Femur (tissue), 1 donor: ENCODE data around the gene BANF2.

ENCODE experiments used
- DNase-seq: peaks from one replicate; pipeline ENCODE4 v3.0.0-alpha.2; 2017

Gene BANF2

DNA sequence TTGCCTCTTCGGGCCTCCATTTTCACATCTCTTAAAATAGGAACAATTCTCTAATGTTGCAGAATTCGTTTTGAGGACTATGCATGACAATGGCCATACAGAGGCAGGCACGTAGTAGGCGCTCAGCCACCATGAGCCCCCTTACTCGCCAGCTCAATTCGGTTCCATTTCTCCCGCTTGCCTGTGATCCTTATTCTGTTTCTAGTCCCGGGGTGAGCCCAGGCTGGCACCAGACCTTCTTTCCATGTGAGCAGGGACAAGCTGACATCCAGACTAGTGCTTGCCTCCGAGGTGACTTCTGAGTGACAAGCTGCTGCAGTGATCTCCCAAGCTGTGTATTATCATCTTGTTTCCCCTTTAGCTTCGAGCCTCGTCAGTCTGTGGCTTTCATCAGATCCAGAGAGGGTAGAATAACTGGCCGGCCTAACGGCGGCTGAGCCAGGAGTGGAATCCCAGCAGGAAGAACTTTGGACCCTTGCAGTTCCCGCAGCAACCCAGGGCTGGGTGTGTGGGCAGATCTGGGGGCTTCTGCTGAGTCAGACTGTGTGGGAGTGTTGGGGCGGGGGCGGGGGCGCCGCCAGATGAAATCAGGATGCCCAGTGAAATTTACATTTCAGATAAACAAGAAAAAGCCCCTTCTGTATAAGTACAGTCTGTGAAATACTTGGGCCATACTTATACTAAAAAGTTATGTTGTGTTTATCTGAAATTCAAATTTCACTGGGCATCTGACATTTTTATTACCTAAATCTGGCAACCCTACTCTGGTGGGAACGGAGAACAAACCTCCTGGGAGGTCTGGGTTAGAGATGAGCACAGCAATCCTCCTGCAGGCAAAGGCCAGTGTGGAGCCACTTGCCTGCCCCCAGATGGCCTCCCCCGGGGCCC, 10.9 kb downstream of the BANF2 start:
- no peak for DNase-seq

DNA sequence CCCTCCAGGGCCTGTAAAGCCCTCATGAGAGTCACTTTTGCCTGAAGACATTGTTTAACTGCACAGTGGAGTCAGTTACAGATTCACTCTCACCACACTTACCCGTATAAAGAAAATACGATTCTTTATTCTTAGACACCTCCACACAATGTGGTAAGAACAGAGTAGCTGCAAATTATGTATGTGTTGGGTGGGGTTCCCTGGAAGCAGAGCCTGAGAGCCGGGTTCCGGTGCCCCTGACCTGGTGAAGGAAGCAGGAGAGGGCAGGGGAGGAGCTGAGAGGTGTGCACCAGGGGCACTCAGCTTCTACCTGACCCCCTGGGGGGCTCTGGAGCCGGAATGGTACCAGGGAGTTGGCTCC, 11.5 kb downstream of the BANF2 start:
- no peak for DNase-seq

DNA sequence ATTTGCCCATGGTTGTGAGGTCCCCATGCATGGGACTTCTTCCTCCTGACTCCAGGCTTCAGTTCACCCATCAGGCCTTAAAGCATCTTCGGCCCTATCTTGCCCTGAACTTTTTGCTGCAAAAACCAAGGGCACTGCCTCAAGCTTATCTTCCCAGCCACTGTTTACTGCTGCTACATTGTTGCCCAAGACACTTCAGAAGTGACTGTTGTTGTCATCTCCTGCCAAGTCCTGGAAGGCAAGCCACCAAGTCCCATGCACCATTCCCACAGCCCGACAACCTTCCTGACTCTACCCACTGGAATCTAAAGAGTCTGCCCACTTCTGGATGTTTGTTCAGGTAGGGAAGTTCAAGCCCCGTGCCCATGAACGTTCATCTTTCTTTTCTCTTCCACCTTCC, 12.4 kb downstream of the BANF2 start:
- no peak for DNase-seq

DNA sequence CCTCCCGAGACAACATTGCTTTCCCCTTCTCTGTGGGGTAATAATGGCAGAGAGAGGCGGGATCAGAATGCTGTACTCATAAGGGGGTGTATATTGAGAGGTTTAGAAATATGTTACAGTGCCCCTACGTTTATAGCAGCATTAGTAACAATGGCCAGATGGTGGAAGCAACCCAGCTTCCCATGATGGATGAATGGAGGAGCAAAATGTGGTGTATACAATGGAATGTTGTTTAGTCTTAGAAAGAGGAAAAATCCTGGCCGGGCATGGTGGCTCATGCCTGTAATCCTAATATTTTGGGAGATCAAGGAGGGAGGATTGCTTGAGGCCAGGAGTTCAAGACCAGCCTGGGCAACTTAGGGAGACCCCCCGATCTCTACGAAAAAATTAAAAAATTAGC, 12.9 kb downstream of the BANF2 start:
- no peak for DNase-seq

DNA sequence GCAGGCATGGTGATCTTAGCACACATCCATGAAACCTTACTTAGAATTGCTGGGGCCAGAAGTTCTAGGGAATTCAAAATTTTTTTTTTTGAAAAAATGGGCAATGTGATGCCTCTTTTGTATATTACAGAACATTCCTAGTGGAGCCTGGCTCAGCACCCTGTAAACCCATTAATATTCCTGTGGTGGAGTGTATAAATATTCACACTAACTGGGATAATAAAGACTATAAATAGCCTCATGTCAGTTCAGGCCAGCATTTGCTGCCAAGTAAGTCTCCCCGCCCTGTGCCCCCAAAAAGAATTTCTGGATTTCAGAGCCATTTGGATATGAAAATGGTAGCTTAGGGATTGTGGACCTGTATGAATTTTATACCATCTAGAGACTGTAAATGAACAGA, 14.8 kb downstream of the BANF2 start:
- DNase-seq = no peak

DNA sequence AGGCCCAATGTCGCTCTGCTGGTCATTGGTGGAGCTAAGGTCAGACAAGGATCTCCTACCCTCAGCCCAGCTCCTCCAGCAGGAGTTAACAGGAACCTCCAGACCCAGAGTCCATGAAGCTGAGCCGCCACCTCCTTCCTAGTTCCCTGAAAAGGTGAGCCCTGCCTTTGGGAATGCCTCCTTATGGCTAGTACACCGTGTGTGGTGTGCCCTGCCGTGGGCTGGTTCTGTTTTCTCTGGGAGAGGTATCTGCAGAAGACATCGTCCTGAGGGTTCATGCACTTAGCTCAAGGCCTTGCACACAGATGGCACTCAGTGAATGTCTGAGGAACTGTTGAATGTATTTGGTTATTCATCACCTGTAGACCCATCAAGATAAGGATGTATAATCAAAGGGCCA, 15.3 kb downstream of the BANF2 start:
- DNase-seq = no peak

DNA sequence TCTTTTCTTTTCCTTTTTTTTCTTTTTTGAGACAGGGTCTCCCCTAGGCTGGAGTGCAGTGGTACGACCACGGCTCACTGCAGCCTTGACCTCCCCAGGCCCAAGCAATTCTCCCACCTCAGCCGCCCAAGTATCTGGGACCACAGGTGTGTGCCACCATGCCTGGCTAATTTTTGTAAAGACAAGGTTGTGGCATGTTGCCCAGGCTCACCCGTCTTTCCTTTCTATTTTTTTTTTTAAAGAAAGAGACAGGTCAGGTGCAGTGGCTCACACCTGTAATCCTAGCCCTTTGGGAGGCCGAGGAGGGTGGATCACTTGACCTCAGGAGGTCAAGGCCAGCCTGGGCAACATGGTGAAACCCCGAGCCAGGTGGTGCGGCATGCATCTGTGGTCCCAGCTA, 16.6 kb downstream of the BANF2 start:
- no peak for DNase-seq

DNA sequence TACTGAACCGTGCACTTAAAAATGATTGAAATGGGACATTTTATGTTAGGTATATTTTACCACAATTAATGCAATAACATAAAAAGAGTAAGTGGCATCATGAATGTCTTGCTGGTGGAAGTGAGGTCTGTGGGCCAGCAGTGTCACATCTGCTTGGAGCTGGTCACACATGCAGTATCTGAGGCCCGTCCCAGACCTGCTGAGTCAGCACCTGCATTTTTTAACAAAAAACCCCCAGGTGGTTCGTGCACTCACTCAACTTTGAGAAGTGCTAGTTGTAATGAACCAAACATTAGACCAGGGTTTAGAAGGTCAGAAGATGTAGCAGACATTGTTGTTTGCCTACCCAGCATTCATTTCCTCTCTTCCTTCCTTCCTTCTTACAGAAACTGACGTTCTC, 21.0 kb downstream of the BANF2 start:
- no peak for DNase-seq

DNA sequence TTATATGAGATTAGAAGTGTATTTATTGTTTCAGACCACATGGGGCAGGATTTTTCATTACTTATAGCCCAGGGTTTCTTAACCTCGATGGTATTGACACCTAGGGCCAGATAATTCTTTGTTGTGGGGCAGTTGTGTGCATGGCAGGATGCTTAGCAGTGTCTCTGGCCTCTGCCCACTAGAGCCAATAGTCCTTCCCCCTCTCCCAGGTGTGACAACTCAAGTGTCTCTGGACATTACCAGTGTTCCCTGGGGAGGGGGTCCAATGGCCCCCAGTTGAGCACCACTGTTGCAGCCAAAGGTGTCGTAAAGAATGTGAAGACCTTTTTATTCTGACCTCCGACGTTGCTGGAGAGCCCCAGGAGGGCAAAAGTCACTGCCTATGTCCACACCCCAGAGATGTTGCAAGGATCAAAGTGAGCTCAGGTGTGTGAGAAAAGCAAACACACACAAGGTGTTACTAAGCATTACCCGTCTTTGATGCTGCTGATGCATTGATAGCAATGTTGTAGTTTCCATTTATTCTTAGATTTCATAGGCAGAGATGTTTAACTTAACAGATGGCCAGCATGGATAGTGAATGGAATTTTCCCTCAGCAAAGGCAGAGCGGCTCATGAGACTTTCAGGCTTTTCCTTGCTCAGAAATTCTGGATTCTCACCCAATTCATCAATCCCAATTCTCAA, 22.2 kb downstream of the BANF2 start:
- DNase-seq = no peak

DNA sequence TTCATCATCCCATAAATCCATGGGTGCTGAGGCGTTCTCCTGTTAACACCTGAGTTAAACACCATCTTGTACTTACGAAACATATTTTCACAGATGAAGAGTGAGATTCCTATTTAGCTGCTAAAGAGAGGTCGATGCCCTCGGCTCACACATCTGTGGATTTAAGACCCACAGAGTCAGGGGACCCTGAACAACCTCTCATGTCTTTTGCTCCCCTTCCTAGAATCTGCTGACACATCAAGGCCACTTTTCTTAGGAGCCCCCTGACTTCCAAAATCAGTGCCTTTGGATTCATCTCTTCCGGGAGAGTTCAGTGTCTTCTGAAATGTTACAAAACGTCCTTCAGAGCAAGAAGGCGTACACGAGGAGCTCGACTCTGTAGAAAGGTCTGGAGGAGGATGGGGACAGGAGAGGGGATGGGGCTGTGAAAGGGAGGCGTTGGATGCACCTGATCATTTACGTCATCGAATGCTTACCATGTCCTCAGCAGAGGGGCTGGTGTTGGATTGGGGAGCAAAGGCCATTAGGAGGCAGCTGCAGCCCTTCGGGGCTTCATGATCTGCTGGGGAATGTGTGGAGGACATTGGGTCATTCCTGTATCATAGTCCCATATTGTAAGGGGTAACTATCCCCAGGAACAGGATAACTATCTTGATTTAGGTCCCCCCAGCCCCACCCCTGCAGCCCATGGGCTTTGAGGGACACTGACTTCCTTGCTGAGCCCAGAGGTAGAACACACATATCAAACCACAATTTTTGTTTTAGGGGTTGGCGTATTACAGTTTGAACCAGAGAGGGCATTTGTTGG, 22.9 kb downstream of the BANF2 start:
- DNase-seq = no peak

DNA sequence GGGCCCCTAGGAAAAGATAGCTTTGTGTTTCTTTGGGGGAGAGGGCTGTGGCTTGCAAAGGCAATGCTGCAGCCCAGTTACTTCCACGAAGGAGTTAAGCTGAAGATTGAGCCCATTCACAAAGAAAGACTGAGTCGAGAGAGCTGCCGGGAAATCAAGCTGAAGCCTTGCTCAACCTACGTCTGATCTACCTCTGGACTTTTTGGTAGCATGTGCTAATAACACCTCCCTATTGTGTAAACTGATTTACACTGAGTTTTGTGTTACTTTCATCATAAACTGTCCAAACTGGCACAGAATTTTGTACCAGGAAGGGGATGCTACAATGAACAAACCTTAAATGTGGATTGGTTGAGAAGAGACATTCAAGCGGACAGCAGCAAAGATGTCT, 23.5 kb downstream of the BANF2 start:
- no peak for DNase-seq

DNA sequence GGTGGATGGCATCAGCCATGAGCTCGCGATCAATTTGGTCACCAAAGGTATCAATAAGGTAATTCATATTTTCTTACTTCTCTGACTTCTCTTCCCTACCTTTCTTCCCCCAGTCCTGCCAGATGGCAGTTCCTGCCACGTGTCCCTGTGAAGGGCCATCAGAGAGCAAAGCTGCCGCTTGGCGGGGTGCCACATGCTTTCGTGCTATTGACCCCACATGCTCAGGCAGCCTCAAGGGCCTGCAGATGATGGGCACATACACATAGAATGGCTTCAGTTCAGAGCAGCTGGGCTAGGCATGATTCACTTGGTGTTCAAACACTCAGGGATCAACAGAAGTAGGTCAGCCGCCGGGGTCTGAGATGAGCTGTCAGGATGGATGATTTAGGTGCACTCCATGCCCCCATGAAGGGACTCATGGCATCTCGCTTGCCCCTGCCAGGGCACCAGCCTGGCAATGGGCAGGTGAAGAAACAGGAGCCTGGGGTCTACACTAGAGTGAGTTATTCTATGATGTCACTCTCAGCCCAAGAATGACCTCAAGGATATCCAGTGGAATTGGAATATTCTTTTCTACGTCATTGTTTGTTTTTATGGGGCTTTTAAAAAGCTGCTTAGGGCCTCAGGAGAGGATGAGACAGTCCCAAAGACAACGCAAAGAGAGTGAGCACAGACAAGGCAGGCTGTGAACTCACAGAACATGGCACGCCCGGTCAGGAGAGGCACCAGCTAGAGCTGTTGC, 25.5 kb downstream of the BANF2 start:
- DNase-seq = no peak

DNA sequence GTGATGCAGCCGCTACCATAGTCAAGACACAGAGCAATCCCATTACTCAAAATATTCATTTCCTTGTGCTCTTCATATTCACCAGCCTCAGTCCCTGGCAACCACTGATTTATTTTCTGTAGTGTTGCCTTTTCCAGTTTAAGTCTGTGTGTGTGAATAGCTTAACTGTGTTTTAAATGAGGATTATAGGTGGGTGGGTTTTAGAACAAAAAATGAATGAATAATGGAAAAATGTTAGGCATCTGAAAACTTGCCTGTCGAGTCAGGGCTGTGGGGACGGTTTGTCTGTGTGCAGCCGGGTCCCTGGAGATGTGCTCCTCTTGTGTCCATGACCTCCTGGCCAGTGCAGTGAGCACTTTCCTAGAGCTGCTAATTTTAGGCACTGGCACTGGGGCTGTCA, 27.1 kb downstream of the BANF2 start:
- no peak for DNase-seq

DNA sequence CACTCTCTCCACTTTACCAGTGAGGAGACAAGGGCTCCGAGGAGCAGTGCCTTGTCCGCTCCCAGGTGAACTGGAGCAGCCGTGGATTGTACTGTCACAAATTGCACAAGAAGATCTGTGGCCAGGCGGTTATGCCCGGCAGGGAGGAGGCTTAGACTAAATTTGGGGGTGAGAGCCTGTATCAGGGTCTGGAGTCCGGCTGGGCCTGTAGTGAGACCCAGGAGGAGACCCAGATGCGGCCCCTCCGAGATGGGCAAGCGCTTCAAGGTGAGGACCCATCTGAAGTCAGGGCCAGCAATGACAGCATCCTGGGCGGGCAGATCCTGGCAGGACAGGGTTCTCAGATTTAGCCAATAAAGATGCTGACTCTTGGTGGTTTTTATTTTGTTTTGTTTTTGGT, 27.6 kb downstream of the BANF2 start:
- no peak for DNase-seq

DNA sequence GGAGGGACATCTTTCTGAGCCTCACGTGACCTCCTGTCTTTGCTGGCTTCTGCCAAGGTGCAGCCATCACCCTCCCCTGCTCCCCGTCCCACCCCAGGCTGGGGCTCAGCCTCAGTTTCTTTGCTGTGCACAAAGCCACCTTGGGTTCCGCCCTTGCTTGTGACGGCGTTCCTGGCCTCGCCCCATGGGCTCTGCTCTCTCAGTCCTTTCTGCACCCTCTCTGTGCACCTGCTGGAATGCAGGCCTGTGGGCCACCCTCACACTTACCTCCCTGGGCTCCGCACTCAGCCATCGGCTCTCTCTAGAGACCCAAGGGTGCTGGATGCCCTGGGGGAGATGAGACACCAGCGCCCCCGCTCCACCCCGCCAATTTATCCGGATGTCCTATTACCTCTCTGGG, 28.3 kb downstream of the BANF2 start:
- no peak for DNase-seq

DNA sequence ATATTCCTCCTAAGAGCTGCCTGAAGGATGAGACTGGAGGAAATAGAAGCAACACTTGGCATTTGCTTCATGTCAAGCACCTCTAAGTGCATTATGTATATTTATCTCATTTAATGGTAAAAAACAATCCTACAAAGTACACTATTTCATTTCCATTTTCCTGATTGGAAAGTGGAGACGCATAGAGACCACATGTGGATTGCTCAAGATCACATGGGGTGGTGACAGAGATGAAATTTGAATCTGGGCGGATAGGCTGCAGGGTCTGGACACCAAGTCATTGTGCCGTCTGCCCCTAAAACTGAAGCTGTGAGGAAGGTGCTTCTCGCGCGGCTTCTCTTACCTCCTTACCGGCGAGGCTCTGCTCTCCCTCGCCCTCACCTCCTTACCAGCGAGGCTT, 30.3 kb downstream of the BANF2 start:
- DNase-seq = no peak

DNA sequence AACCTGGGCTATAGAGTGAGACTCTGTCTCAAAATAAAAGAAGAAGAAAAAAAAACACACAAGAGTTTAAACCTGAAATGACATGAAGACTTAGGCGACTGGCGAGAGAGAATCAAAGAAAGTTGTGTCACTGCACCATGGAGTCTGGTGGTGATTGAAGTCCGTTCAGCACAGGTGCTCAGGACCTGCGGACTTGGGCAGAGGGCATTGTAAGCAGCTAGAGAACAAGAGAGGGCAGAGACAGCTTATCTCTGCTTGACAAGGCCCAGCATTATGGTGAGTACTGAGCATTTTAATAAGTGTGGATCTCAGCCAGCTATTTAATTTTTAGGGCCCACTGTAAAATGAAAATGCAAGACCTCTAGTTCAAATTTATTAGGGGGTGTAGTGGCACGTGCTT, 31.5 kb downstream of the BANF2 start:
- no peak for DNase-seq

DNA sequence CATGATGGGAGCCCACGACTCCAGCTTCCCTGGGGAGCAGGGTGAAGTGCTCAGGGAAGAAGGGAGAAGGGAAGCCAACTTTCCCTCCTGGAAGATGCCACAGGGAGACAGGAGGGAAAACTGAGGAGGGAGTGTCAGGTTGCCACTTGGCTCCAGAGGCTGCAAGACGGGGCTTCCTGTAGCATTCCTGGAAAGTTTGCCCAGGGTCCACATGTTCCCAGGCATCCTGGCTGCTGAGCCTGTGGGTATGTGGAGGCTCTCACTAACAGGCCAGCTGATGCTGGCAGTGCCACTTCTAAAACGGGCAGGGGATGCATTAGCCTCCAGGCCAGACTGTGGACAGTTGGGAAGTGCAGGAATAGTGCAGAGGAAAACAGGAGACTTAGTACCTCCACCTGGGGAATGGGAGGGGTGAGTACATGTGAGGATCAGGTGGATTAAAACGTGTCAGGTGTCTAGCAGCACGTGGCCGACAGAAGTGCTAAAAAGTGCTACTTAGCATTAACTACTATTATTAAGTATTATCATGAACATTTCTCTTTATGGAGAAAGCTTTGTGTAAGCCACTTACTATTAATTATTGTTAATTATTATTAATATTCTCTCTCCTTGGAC, 33.2 kb downstream of the BANF2 start:
- no peak for DNase-seq

DNA sequence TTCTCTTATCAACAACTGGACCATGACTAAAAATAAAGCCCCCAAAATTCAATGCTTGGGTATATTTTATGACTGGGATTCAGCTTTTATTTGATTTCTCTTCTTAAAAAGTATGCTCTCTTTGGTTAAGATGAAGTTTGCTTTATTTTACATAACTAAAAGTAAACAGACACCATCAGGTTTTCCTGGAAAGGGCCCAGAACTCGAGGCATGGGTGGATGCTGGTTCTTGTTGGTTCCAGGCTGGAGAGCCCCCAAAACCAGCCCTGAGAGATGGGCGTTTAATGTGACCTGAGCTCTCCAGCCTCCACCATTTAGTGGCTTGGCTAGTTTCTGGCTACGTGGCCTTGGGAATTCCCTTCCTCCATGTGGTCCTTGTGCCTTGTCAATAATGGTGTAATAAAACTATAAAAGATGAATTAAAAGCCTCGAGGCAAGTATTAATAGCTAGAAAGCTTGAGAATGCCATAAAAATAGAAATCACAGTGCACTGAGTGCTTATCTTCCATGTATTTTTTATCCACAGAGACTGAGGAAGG, 34.1 kb downstream of the BANF2 start:
- no peak for DNase-seq

DNA sequence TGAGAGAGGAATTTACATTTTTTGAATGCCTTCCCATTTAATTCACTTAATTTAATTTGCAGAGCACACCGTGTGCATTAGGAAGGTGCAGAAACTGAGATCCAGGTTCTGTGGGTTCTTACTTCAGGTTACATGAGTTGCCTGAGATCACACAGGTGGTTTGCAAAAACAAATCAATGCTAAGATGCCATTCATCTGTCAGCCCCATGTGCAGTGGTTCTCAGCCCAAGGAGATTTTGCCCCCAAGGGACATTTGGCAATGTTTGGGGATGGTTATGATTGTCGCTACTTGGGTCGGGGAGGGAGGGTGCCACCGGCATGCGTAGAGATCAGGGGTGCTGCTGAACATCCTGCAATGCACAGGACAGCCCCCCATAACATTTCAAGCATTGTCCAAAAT, 34.6 kb downstream of the BANF2 start:
- no peak for DNase-seq

DNA sequence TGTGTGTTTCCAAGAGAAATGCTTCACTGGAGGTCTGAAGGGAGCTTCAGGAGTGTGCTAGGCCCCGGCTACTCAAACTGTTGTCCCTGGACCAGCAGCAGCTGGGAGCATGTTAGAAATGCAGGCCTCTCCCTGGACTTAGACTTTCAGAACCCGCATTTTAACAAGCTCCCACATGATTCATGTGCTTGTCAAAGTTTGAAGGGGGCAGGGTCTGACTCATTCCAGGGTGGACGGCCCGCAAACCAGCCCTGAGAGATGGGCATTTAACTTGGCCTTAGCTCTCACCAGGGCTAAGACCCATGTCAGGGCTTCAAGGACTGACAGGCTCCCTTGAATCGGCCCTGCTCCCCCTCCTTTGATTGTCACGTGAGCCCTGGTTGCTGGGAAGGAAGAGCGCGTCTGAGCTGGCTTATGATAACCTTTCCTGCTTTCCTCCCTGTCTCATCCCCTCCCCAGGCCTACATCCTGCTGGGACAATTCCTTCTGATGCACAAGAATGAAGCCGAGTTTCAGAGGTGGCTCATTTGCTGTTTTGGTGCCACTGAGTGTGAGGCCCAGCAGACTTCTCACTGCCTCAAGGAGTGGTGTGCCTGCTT, 35.5 kb downstream of the BANF2 start:
- no peak for DNase-seq
